OCI-LY7 (cell line): ENCODE results near the gene FYN. TPM values are rescaled to one million over a fixed set of nuclear protein-coding genes. Genes with fewer than 3 reads are reported as not detected.

Source experiments
- BruUV-seq: library from RNA; stranded (reverse); fragments of 400-500 nt; replicated peaks from 2 replicates; lab custom pipeline; 2021; lab: Mats Ljungman, UMichigan
- CTCF ChIA-PET: fragments of 300-600 bp; sonication (Branson Sonifier 250); formaldehyde crosslinking; loops from one replicate; lab custom pipeline; 2022; ENCODE audit warnings: antibody characterized with exemption; ENCODE audit not compliant: unreplicated experiment; lab: Charles Lee
- POLR2A ChIA-PET: fragments of 300-600 bp; sonication (Branson Sonifier 250); formaldehyde crosslinking; loops from one replicate; lab custom pipeline; 2022; ENCODE audit warnings: antibody characterized with exemption; lab: Charles Lee
- DNase-seq: peaks from one replicate; pipeline ENCODE4 v3.0.0-alpha.2; 2015; ENCODE audit warnings: low spot score
- H2AFZ ChIP-seq: fragments of 200-600 bp; sonication (generic), shearing (Covaris generic); 2 replicates; pipeline ENCODE4 v1.6.1; 2014; ENCODE audit warnings: mild to moderate bottlenecking, antibody characterized with exemption, low read length, moderate library complexity
- H3K27ac ChIP-seq: fragments of 200-600 bp; sonication (generic); 2 replicates; pipeline ENCODE4 v1.5.1; 2014; ENCODE audit warnings: mixed run types, low read depth, mild to moderate bottlenecking, moderate library complexity, low read length, inconsistent platforms; ENCODE audit not compliant: poor library complexity, severe bottlenecking
- H3K36me3 ChIP-seq: fragments of 200-600 bp; sonication (generic); 2 replicates; pipeline ENCODE4 v1.6.1; 2014; ENCODE audit warnings: mild to moderate bottlenecking, antibody characterized with exemption, low read length, moderate library complexity, mixed read lengths; ENCODE audit not compliant: insufficient read depth
- H3K4me1 ChIP-seq: fragments of 200-600 bp; sonication (generic); 2 replicates; pipeline ENCODE4 v1.5.1; 2014; ENCODE audit warnings: mild to moderate bottlenecking, low read length; ENCODE audit not compliant: insufficient read depth, poor library complexity, severe bottlenecking
- H3K4me2 ChIP-seq: fragments of 200-600 bp; sonication (generic); 2 replicates; pipeline ENCODE4 v1.6.1; 2014; ENCODE audit warnings: mild to moderate bottlenecking, low read length
- H3K4me3 ChIP-seq: fragments of 200-600 bp; sonication (generic); 2 replicates; pipeline ENCODE4 v1.5.1; 2014; ENCODE audit warnings: mild to moderate bottlenecking, low read depth, low read length; ENCODE audit not compliant: poor library complexity, severe bottlenecking
- H3K79me2 ChIP-seq: fragments of 200-600 bp; sonication (generic); 2 replicates; pipeline ENCODE4 v1.6.1; 2016; ENCODE audit warnings: low read depth, mild to moderate bottlenecking, low read length, moderate library complexity, mixed read lengths; ENCODE audit not compliant: insufficient read depth
- H3K9me2 ChIP-seq: fragments of 200-600 bp; sonication (generic); 2 replicates; pipeline ENCODE4 v1.6.1; 2016; ENCODE audit warnings: mild to moderate bottlenecking, low read length, mixed read lengths; ENCODE audit not compliant: insufficient read depth
- H3K9me3 ChIP-seq: fragments of 200-600 bp; sonication (generic); 2 replicates; pipeline ENCODE4 v1.6.1; 2014; ENCODE audit warnings: mild to moderate bottlenecking, mixed run types, low read length, mixed read lengths
- H4K20me1 ChIP-seq: fragments of 200-600 bp; sonication (generic); 2 replicates; pipeline ENCODE4 v1.6.1; 2014; ENCODE audit warnings: mild to moderate bottlenecking, antibody characterized with exemption, low read length, moderate library complexity, mixed read lengths; ENCODE audit not compliant: insufficient read depth
- CTCF ChIP-seq: fragments of 200-600 bp; sonication (generic); conservative IDR thresholded peaks from 2 replicates; pipeline ENCODE4 v1.5.1; 2014; ENCODE audit warnings: mild to moderate bottlenecking, antibody characterized with exemption, low read length, moderate library complexity, mixed read lengths
- EZH2phosphoT487 ChIP-seq: fragments of 200-600 bp; sonication (generic); IDR thresholded peaks from 2 replicates; pipeline ENCODE4 v1.6.1; 2018; ENCODE audit warnings: low read depth, borderline replicate concordance, mild to moderate bottlenecking, mixed run types, antibody characterized with exemption, low read length, moderate library complexity, mixed read lengths
- intact Hi-C: fragments of 100-400 bp; cut with micrococcal nuclease; formaldehyde crosslinking; loops from one replicate; pipeline ENCODE4 v1.10.0; 2022; ENCODE audit not compliant: unreplicated experiment
- total RNA-seq, 2 experiments: library from RNA; depleted of rRNA in 1 of 2; stranded (reverse); fragments of >200 nt in 1 of 2; shearing (Covaris generic) in 1 of 2; gene quantifications; 2 replicates each; pipeline ENCODE4 v1.2.3, GENCODE V29; 2014 to 2022

The FYN gene
- total RNA-seq, 2 experiments from 2014 or later = 57.3 to 92.9 TPM

GRCh38 chr6:111680015-111680712 lies 193.1 kb downstream of the FYN start:
- ChIA-PET CTCF (no interaction called here), POLR2A (interaction anchor here (0.6 kb wide), 1 partner anchor 1207 kb away, joined by 3 read pairs; no protein-coding TSS in a partner anchor)
- Histone ChIP-seq H3K9me3 (no peaks in the 10 kb centered on the region), H4K20me1 (no peaks in the 10 kb centered on the region), H3K4me3 (no peak overlapping the region), H3K9me2 (no peaks in the 10 kb centered on the region), H3K4me2 (no peak overlapping the region), H3K79me2 (no peaks in the 10 kb centered on the region), H3K36me3 (peaks cover 5% of the 10 kb centered on the region; the same call in 1 of the 2 replicates), H2AFZ (no peak overlapping the region), H3K4me1 (peaks cover 4% of the 10 kb centered on the region), H3K27ac (no peak overlapping the region)
- intact Hi-C loops = no loop called here
- TF ChIP-seq CTCF = no peak
- no peak for DNase-seq
- BruUV-seq = no TSS peak

DNA sequence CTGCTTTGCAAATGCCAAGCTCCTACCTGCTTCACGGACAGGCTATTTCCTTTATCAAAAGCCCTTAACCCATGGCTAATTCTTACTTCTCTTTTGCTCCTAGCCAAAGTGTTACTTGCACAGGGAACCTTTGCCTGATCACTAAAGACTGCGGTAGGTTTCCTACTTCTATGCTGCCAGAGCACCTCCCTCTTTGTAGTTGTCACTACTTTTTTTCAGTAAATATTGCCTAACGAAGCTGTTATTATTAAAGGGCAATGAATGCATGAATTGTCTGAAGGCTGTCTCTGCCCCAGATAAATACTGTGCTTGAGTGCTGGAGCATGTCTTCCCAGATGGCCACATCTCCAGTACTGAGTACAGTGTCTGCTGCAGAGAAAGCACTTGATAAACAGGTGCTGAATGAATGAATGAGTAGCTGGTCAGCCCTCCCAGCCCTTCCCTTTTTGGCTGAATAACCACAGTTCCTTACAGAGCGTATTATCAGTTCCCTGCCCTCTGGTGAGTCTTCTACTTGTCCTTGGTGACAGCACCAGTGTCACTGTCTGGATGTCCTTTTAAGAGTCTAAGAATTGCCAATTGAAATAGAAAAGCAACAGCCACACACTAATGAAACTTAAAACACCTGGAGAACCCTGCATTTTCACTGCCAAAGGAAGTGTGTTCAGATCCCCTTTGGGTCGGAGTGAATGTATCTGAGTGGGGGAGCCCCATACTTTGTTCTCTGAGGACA lies 194.0 kb downstream of the FYN start:
- ChIA-PET CTCF (no interaction called here), POLR2A (interaction anchor here (0.6 kb wide), 1 partner anchor 1206 kb away, joined by 3 read pairs; no protein-coding TSS in a partner anchor)
- Histone ChIP-seq H3K4me2 (no peak overlapping the region), H3K9me3 (no peaks in the 10 kb centered on the region), H3K4me3 (no peak overlapping the region), H2AFZ (no peak overlapping the region), H3K36me3 (no peaks in the 10 kb centered on the region), H3K79me2 (no peaks in the 10 kb centered on the region), H3K9me2 (no peaks in the 10 kb centered on the region), H3K4me1 (peaks cover 4% of the 10 kb centered on the region), H3K27ac (no peak overlapping the region), H4K20me1 (no peaks in the 10 kb centered on the region)
- no peak for DNase-seq
- BruUV-seq = no TSS peak
- TF ChIP-seq EZH2phosphoT487 = no peak
- TF ChIP-seq CTCF = no peak
- intact Hi-C loops = no loop called here
